Heart left ventricle (tissue), 16 donors: Measurements from ENCODE around the gene DCUN1D4. TPM values are rescaled to one million over a fixed set of nuclear protein-coding genes. Genes with fewer than 3 reads are reported as not detected.

Experiments used
- ATAC-seq, 4 donors: fragments of 200-7000 bp; cut with Tn5 transposase; one replicate each; pipeline ENCODE4 v1.9.1; 2020 to 2022; ENCODE audit warnings: moderate library complexity in 4 of 4, mild to moderate bottlenecking in 3 of 4, moderate number of reproducible peaks in 1 of 4
- DNase-seq, 5 donors: peaks; one replicate each; pipeline ENCODE4 v3.0.0-alpha.2; 2020
- H3K27ac ChIP-seq, 12 donors: fragments of 200-600 bp; sonication (generic) in 4 of 12; one replicate each; pipeline versions ENCODE4 v1.5.0 to v1.8.0; 2016 to 2022; ENCODE audit warnings: mild to moderate bottlenecking in 2 of 12
- H3K27me3 ChIP-seq, 9 donors: fragments of 200-600 bp; sonication (generic) in 2 of 9; one replicate each; pipeline versions ENCODE4 v1.5.1 to v1.8.0; 2016 to 2022; ENCODE audit warnings: mild to moderate bottlenecking in 3 of 9
- H3K36me3 ChIP-seq, 9 donors: fragments of 200-600 bp; sonication (generic) in 2 of 9; one replicate each; pipeline versions ENCODE4 v1.5.0 to v1.8.0; 2018 to 2022; ENCODE audit warnings: mild to moderate bottlenecking in 2 of 9
- H3K4me1 ChIP-seq, 12 donors: fragments of 200-600 bp; sonication (generic) in 4 of 12; one replicate each; pipeline versions ENCODE4 v1.5.0 to v1.8.0; 2016 to 2022; ENCODE audit warnings: mild to moderate bottlenecking in 3 of 12
- H3K4me3 ChIP-seq, 12 donors: fragments of 200-600 bp; sonication (generic) in 4 of 12; one replicate each; pipeline versions ENCODE4 v1.5.0 to v1.8.0; 2017 to 2022; ENCODE audit warnings: mild to moderate bottlenecking in 9 of 12, moderate library complexity in 4 of 12
- H3K9me3 ChIP-seq, 12 donors: fragments of 200-600 bp; sonication (generic) in 4 of 12; one replicate each; pipeline versions ENCODE4 v1.5.0 to v1.8.0; 2016 to 2022; ENCODE audit warnings: mild to moderate bottlenecking in 1 of 12
- CTCF ChIP-seq, 12 donors: fragments of 200-600 bp; sonication (generic) in 4 of 12; IDR thresholded peaks; one replicate each; pipeline versions ENCODE4 v1.5.0 to v1.8.0; 2018 to 2022; ENCODE audit warnings: antibody characterized with exemption in 12 of 12, mild to moderate bottlenecking in 5 of 12
- POLR2A ChIP-seq, 2 donors: fragments of 450-650 bp; IDR thresholded peaks; one replicate each; pipeline ENCODE4 v1.6.1; 2017; ENCODE audit warnings: antibody characterized with exemption in 2 of 2, mild to moderate bottlenecking in 2 of 2, moderate library complexity in 2 of 2
- WGBS, 4 donors: extraction: QIAGEN DNeasy Blood & Tissue Kit in 2 of 4; methylation state at CpG; one replicate each; pipeline versions ENCODE4 v1.1.5 to v1.1.7; 2013 to 2018; 5-methylcytosine and 5-hydroxymethylcytosine counted together
- intact Hi-C, 10 donors: fragments of 100-400 bp; cut with DNase I; formaldehyde crosslinking; loops; one replicate each; pipeline versions ENCODE4 v1.11.1 to v1.14.2; 2022
- polyA plus RNA-seq, 2 donors: library from polyadenylated mRNA; stranded (reverse); fragments of 200-250 nt; gene quantifications; one replicate each; pipeline ENCODE4 v1.2.3, GENCODE V29; 2013
- total RNA-seq, 9 donors: library from RNA; depleted of rRNA in 2 of 9; stranded (reverse); fragments of >200 nt in 2 of 9; fragmentation: NEBNext Ultra II Directional in 3 of 9; extraction: Animal tissue kit (Norgen Biotek cat#: 25700) in 3 of 9; gene quantifications; one replicate each; pipeline versions ENCODE4 v1.1.0 to v1.2.4, GENCODE V29; 2016 to 2023
- donor health status: ischemic (EF 13 %, LVEDD 7.1; RV severe dilation, severe dysfunction).
- donor health status: healthy with polysubstance abuse.
- donor health status: DM: no; HTN: yes; CAD: no.
- donor health status: DM: no; HTN: no; CAD: no.
- donor health status: ischemic (EF 25% LVEDD 6.9; RV normal size, moderate dysfunction).
- donor health status: ischemic (EF 25% LVEDD 5.7; RV mildly dilated, moderate dysfunction).
- donor health status: healthy.
- donor health status: DM: yes; HTN: yes; CAD: no.
- donor health status: ischemic (EF 35%, LVEDD 5.7; RV mildly dilated, moderate dysfunction).
- donor health status: nonischemic (EF 11% LVEDD 7.7; RV severe dilation, severe dysfunction).
- donor health status: DM: yes; HTN: yes; CAD: no.
- donor health status: PGD.
- donor health status: ischemic (EF 29% LVEDD 5.4; RV normal size, mild dysfunction).
- donor health status: nonischemic (EF 23%, LVEDD 6.1; RV moderate dilation, normal function).

Gene DCUN1D4
- total and polyA plus RNA-seq, 11 donors: 10.4 to 54.0 (median 35.8) TPM

- DNase-seq (no peak), ATAC-seq (no peak)
- Histone ChIP-seq H3K36me3 (peaks cover 0 to 94% (median 71%) of the 10 kb centered on the region in 9 donors), H3K27ac (no peak overlapping the region), H3K4me3 (no peak overlapping the region), H3K4me1 (no peaks in the 10 kb centered on the region), H3K27me3 (no peaks in the 10 kb centered on the region), H3K9me3 (peaks cover 0 to 3% (median 0%) of the 10 kb centered on the region in 12 donors)
- TF ChIP-seq CTCF (IDR thresholded peaks at IDR 0.05) (no peak), POLR2A (IDR thresholded peaks at IDR 0.05) (no peak)
- 95 to 98% (median 96%) methylated on average over 9 of the region's 9 CpGs for WGBS, 4 donors
- intact Hi-C loops: no loop called here
These were observed 37.3 kb downstream of the DCUN1D4 start for GRCh38 chr4:51880016-51880915.

GRCh38 chr4:51884055-51884454 lies 41.1 kb downstream of the DCUN1D4 start:
- no peak overlapping the region for H3K4me3 ChIP-seq
- no peak for TF ChIP-seq CTCF (IDR thresholded peaks at IDR 0.05)
- no peak for TF ChIP-seq POLR2A (IDR thresholded peaks at IDR 0.05)
- no peaks in the 10 kb centered on the region for H3K4me1 ChIP-seq
- peak in 2 of 4 donors; percentile 27 to 32 for ATAC-seq
- no peak for DNase-seq
- WGBS, 4 donors: 68 to 78% (median 73%) methylated on average over 2 of the region's 2 CpGs
- intact Hi-C loops: no loop called here
- no peak overlapping the region for H3K27ac ChIP-seq
- no peaks in the 10 kb centered on the region for H3K27me3 ChIP-seq
- H3K9me3 ChIP-seq: no peaks in the 10 kb centered on the region
- peaks cover 0 to 89% (median 67%) of the 10 kb centered on the region in 9 donors for H3K36me3 ChIP-seq

GRCh38 chr4:51884606-51885005 lies 41.7 kb downstream of the DCUN1D4 start:
- intact Hi-C loops: loop anchor here in 2 of 10 donors (5.0 kb wide), 1 partner anchor 138 kb away; the partner anchor contains the start of gene LRRC66 (in 2 of the 2)
- Histone ChIP-seq H3K36me3 (peaks cover 0 to 89% (median 69%) of the 10 kb centered on the region in 9 donors), H3K27ac (no peak overlapping the region), H3K4me1 (no peaks in the 10 kb centered on the region), H3K4me3 (no peak overlapping the region), H3K9me3 (no peaks in the 10 kb centered on the region), H3K27me3 (no peaks in the 10 kb centered on the region)
- no peak for DNase-seq
- no peak for TF ChIP-seq CTCF (IDR thresholded peaks at IDR 0.05)
- TF ChIP-seq POLR2A (IDR thresholded peaks at IDR 0.05): no peak
- no peak for ATAC-seq
- WGBS, 4 donors: 91 to 94% (median 93%) methylated on average over 2 of the region's 2 CpGs

- ATAC-seq (peak in 2 of 4 donors; percentile 34 to 37), DNase-seq (no peak)
- TF ChIP-seq CTCF (IDR thresholded peaks at IDR 0.05): peak in 10 of 12 donors; percentile 10 to 49 (median 32)
- no peak for TF ChIP-seq POLR2A (IDR thresholded peaks at IDR 0.05)
- Histone ChIP-seq H3K4me3 (no peak overlapping the region), H3K27me3 (no peaks in the 10 kb centered on the region), H3K36me3 (peaks cover 0 to 90% (median 69%) of the 10 kb centered on the region in 9 donors), H3K9me3 (no peaks in the 10 kb centered on the region), H3K27ac (no peak overlapping the region), H3K4me1 (no peaks in the 10 kb centered on the region)
- intact Hi-C loops: loop anchor here in 2 of 10 donors (5.0 kb wide), 1 partner anchor 137 kb away; the partner anchor contains the start of gene LRRC66 (in 2 of the 2)
- WGBS, 4 donors: 67 to 78% (median 73%) methylated on average over 5 of the region's 5 CpGs
These were observed 42.4 kb downstream of the DCUN1D4 start for GRCh38 chr4:51885363-51885762.
